22Rv1 (cell line): ENCODE results near the gene ARVCF.
A peak's percentile ranks its signal among the peaks of the same experiment; 100 is the strongest.

Experiments used
- H3K27ac ChIP-seq: fragments of 450-650 bp; 2 replicates; pipeline ENCODE4 v1.5.1; 2017
- CTCF ChIP-seq: fragments of 450-650 bp; IDR thresholded peaks from 2 replicates; pipeline ENCODE4 v1.5.1; 2017; ENCODE audit warnings: mild to moderate bottlenecking
- ZFX ChIP-seq: fragments of 450-650 bp; IDR thresholded peaks from 2 replicates; pipeline ENCODE4 v1.6.1; 2017; ENCODE audit warnings: antibody characterized with exemption, borderline replicate concordance

ARVCF gene

GRCh38 chr22:19989725-19990067 is 26.9 kb downstream of the ARVCF start:
- TF ChIP-seq CTCF (no peak), ZFX (no peak)
- no peak overlapping the region for H3K27ac ChIP-seq

- no peak overlapping the region for H3K27ac ChIP-seq
- no peak for TF ChIP-seq ZFX
- no peak for TF ChIP-seq CTCF
Measured at GRCh38 chr22:19988965-19989724, 27.5 kb downstream of the ARVCF start.

- H3K27ac ChIP-seq = no peak overlapping the region
- no peak for TF ChIP-seq ZFX
- no peak for TF ChIP-seq CTCF
Measured at GRCh38 chr22:19988331-19988808, 28.3 kb downstream of the ARVCF start.

GRCh38 chr22:19987394-19988306 is 29.0 kb downstream of the ARVCF start:
- peak overlapping the region; percentile 76; the same call in 1 of the 2 replicates for H3K27ac ChIP-seq
- no peak for TF ChIP-seq CTCF
- no peak for TF ChIP-seq ZFX

- peak overlapping the region; percentile 76 for H3K27ac ChIP-seq
- no peak for TF ChIP-seq ZFX
- TF ChIP-seq CTCF = no peak
Measured at GRCh38 chr22:19986410-19987341, 29.9 kb downstream of the ARVCF start.

GRCh38 chr22:19986011-19986409 is 30.6 kb downstream of the ARVCF start:
- no peak for TF ChIP-seq ZFX
- no peak for TF ChIP-seq CTCF
- peak overlapping the region; percentile 76 for H3K27ac ChIP-seq
